Gastrocnemius medialis (tissue), 4 donors: ENCODE data around the gene ADD3. TPM values are rescaled to one million over a fixed set of nuclear protein-coding genes. Genes with fewer than 3 reads are reported as not detected.
A peak's percentile ranks its signal among the peaks of the same experiment; 100 is the strongest.

Source experiments
- ATAC-seq, 2 donors: fragments of 150-250 bp; one replicate each; pipeline ENCODE4 v1.9.1; 2016
- DNase-seq, 2 donors: peaks; one replicate each; pipeline ENCODE4 v3.0.0-alpha.2; 2019
- H3K27ac ChIP-seq, 4 donors: fragments of 200-600 bp; sonication (generic); 1 replicate in 1 of 4; 2 replicates in 3 of 4; pipeline ENCODE4 v1.5.1; 2016 to 2018; ENCODE audit warnings: mild to moderate bottlenecking in 2 of 4, moderate library complexity in 1 of 4
- H3K27me3 ChIP-seq, 3 donors: fragments of 200-600 bp; sonication (generic) in 2 of 3; 1 replicate in 1 of 3; 2 replicates in 2 of 3; pipeline versions ENCODE4 v1.5.1 to v1.6.0; 2016 to 2019; ENCODE audit warnings: mild to moderate bottlenecking in 1 of 3, moderate library complexity in 1 of 3
- H3K36me3 ChIP-seq, 2 donors: fragments of 200-600 bp; sonication (generic) in 1 of 2; one replicate each; pipeline ENCODE4 v1.5.1; 2017 to 2018
- H3K4me1 ChIP-seq, 2 donors: fragments of 200-600 bp; sonication (generic) in 1 of 2; one replicate each; pipeline ENCODE4 v1.5.1; 2016 to 2017; ENCODE audit warnings: mild to moderate bottlenecking in 2 of 2
- H3K4me3 ChIP-seq, 4 donors: fragments of 200-600 bp; sonication (generic) in 3 of 4; 1 replicate in 1 of 4; 2 replicates in 3 of 4; pipeline ENCODE4 v1.5.1; 2016 to 2019; ENCODE audit warnings: mild to moderate bottlenecking in 2 of 4
- H3K9me3 ChIP-seq, 3 donors: fragments of 200-600 bp; sonication (generic) in 2 of 3; 1 replicate in 1 of 3; 2 replicates in 2 of 3; pipeline ENCODE4 v1.5.1; 2016 to 2019
- CTCF ChIP-seq, 5 experiments: fragments of 450-650 bp in 3 of 5; fragments of 200-600 bp in 2 of 5; sonication (generic) in 2 of 5; IDR thresholded peaks in 4 of 5; conservative IDR thresholded peaks in 1 of 5; 1 replicate in 4 of 5; 2 replicates in 1 of 5; pipeline ENCODE4 v1.5.1; 2016 to 2019; ENCODE audit warnings: antibody characterized with exemption in 5 of 5, mild to moderate bottlenecking in 3 of 5, moderate library complexity in 3 of 5
- POLR2A ChIP-seq, 2 donors: fragments of 450-650 bp; IDR thresholded peaks; one replicate each; pipeline ENCODE4 v1.6.1; 2017; ENCODE audit warnings: antibody characterized with exemption in 2 of 2, mild to moderate bottlenecking in 2 of 2, moderate library complexity in 2 of 2
- in situ Hi-C, 4 donors: fragments of 200-750 bp; cut with MboI; loops; one replicate each; pipeline versions ENCODE4 v1.15.0 to v1.8.0; 2017; ENCODE audit warnings: low sequenced_read_pairs in 4 of 4
- intact Hi-C: fragments of 100-400 bp; cut with DNase I; formaldehyde crosslinking; loops from one replicate; pipeline ENCODE4 v1.15.1; 2023; ENCODE audit warnings: low total_unique reads
- total RNA-seq, 4 donors: library from RNA; depleted of rRNA; stranded (reverse); fragments of >200 nt; gene quantifications; one replicate each; pipeline versions ENCODE4 v1.1.0 to v1.2.3, GENCODE V29; 2016

Gene ADD3
- total RNA-seq, 4 donors from 2014 or later, result 16.0 to 31.3 (median 18.4) TPM

GRCh38 chr10:110013630-110014293, 6.0 kb downstream of the ADD3 start:
- peaks cover 6 to 15% of the 10 kb centered on the region in 2 donors for H3K4me1 ChIP-seq

GRCh38 chr10:110016039-110016438, 8.3 kb downstream of the ADD3 start:
- Histone ChIP-seq H3K4me1 (peaks cover 0 to 6% of the 10 kb centered on the region in 2 donors), H3K27ac (no peak overlapping the region), H3K36me3 (no peaks in the 10 kb centered on the region), H3K27me3 (no peaks in the 10 kb centered on the region), H3K4me3 (no peak overlapping the region), H3K9me3 (no peaks in the 10 kb centered on the region)
- TF ChIP-seq CTCF (IDR thresholded peaks at IDR 0.05 in 4 of 5, conservative IDR thresholded peaks at IDR 0.05 in 1 of 5), result peak in 1 of 5 experiments; percentile 30
- TF ChIP-seq POLR2A (IDR thresholded peaks at IDR 0.05), result no peak
- intact Hi-C loops (loop anchor here (1.0 kb wide), 1 partner anchor 132 kb away; no protein-coding TSS in a partner anchor), in situ Hi-C loops (loop anchor here in 2 of 4 donors (10.0 to 25.0 kb wide), 2 partner anchors 129 to 131 kb away; no protein-coding TSS in a partner anchor)
- DNase-seq (no peak), ATAC-seq (peak in 1 of 2 donors; percentile 45)

More at GRCh38 chr10:110013630-110014293, 6.0 kb downstream of the ADD3 start:
- ATAC-seq (no peak), DNase-seq (no peak)
- no peak overlapping the region for H3K27ac ChIP-seq
- no peaks in the 10 kb centered on the region for H3K36me3 ChIP-seq
- no peak for TF ChIP-seq CTCF (IDR thresholded peaks at IDR 0.05 in 4 of 5, conservative IDR thresholded peaks at IDR 0.05 in 1 of 5)
- no peak for TF ChIP-seq POLR2A (IDR thresholded peaks at IDR 0.05)
- no peaks in the 10 kb centered on the region for H3K27me3 ChIP-seq
- intact Hi-C loops, result no loop called here
- in situ Hi-C loops, result loop anchor here in 2 of 4 donors (10.0 to 25.0 kb wide), 2 partner anchors 126 to 129 kb away; no protein-coding TSS in a partner anchor
- H3K4me3 ChIP-seq, result no peak overlapping the region
- H3K9me3 ChIP-seq, result no peaks in the 10 kb centered on the region

GRCh38 chr10:110017052-110017451, 9.3 kb downstream of the ADD3 start:
- DNase-seq, result no peak
- H3K27ac ChIP-seq, result no peak overlapping the region

GRCh38 chr10:110017907-110018306, 10.1 kb downstream of the ADD3 start:
- Histone ChIP-seq H3K27me3 (no peaks in the 10 kb centered on the region), H3K4me1 (peaks cover 0 to 6% of the 10 kb centered on the region in 2 donors), H3K27ac (no peak overlapping the region), H3K36me3 (no peaks in the 10 kb centered on the region), H3K4me3 (no peak overlapping the region), H3K9me3 (no peaks in the 10 kb centered on the region)
- TF ChIP-seq POLR2A (IDR thresholded peaks at IDR 0.05) (no peak), CTCF (IDR thresholded peaks at IDR 0.05 in 4 of 5, conservative IDR thresholded peaks at IDR 0.05 in 1 of 5) (no peak)
- intact Hi-C loops (no loop called here), in situ Hi-C loops (loop anchor here in 2 of 4 donors (10.0 to 25.0 kb wide), 2 partner anchors 131 to 133 kb away; no protein-coding TSS in a partner anchor)
- ATAC-seq, result no peak
- DNase-seq, result no peak

More at GRCh38 chr10:110017052-110017451, 9.3 kb downstream of the ADD3 start:
- intact Hi-C loops, result no loop called here
- Histone ChIP-seq H3K27me3 (no peaks in the 10 kb centered on the region), H3K4me3 (no peak overlapping the region), H3K36me3 (no peaks in the 10 kb centered on the region), H3K4me1 (peaks cover 0 to 6% of the 10 kb centered on the region in 2 donors), H3K9me3 (no peaks in the 10 kb centered on the region)
- ATAC-seq, result no peak
- TF ChIP-seq POLR2A (IDR thresholded peaks at IDR 0.05), result no peak
- TF ChIP-seq CTCF (IDR thresholded peaks at IDR 0.05 in 4 of 5, conservative IDR thresholded peaks at IDR 0.05 in 1 of 5), result no peak
- in situ Hi-C loops, result loop anchor here in 2 of 4 donors (10.0 to 25.0 kb wide), 2 partner anchors 130 to 132 kb away; no protein-coding TSS in a partner anchor
